Tibial nerve (tissue), 4 donors: ENCODE data around the gene TYMP. TPM values are rescaled to one million over a fixed set of nuclear protein-coding genes. Genes with fewer than 3 reads are reported as not detected.

Source experiments
- DNase-seq, 2 donors: peaks; one replicate each; pipeline ENCODE4 v3.0.0-alpha.2; 2019; ENCODE audit warnings: low spot score in 2 of 2
- H3K27ac ChIP-seq, 4 donors: fragments of 200-600 bp; sonication (generic) in 3 of 4; one replicate each; pipeline ENCODE4 v1.5.1; 2017 to 2019; ENCODE audit warnings: mild to moderate bottlenecking in 1 of 4
- H3K27me3 ChIP-seq, 2 donors: fragments of 200-600 bp; sonication (generic) in 1 of 2; one replicate each; pipeline versions ENCODE4 v1.5.1 to v1.6.0; 2017 to 2019
- H3K36me3 ChIP-seq, 3 donors: fragments of 200-600 bp; sonication (generic); one replicate each; pipeline ENCODE4 v1.5.1; 2018 to 2019
- H3K4me1 ChIP-seq, 4 donors: fragments of 200-600 bp; sonication (generic) in 3 of 4; one replicate each; pipeline ENCODE4 v1.5.1; 2017 to 2019
- H3K4me3 ChIP-seq, 4 donors: fragments of 200-600 bp; sonication (generic) in 3 of 4; one replicate each; pipeline ENCODE4 v1.5.1; 2017 to 2019; ENCODE audit warnings: mild to moderate bottlenecking in 1 of 4, moderate library complexity in 1 of 4
- H3K9me3 ChIP-seq, 4 donors: fragments of 200-600 bp; sonication (generic) in 3 of 4; one replicate each; pipeline ENCODE4 v1.5.1; 2017 to 2019
- CTCF ChIP-seq, 5 experiments: fragments of 200-600 bp in 3 of 5; fragments of 450-650 bp in 2 of 5; sonication (generic) in 3 of 5; IDR thresholded peaks; one replicate each; pipeline ENCODE4 v1.5.1; 2016 to 2019; ENCODE audit warnings: antibody characterized with exemption in 5 of 5, mild to moderate bottlenecking in 3 of 5, moderate library complexity in 2 of 5
- EP300 ChIP-seq, 2 donors: sonication (generic); formaldehyde crosslinking; IDR thresholded peaks; one replicate each; pipeline ENCODE4 v1.6.1; 2017; ENCODE audit warnings: antibody characterized with exemption in 2 of 2, mild to moderate bottlenecking in 1 of 2
- POLR2A ChIP-seq, 2 donors: fragments of 450-650 bp; IDR thresholded peaks; one replicate each; pipeline ENCODE4 v1.6.1; 2017; ENCODE audit warnings: antibody characterized with exemption in 2 of 2, mild to moderate bottlenecking in 2 of 2, moderate library complexity in 2 of 2
- WGBS, 2 donors: methylation state at CpG; one replicate each; pipeline ENCODE4 v1.1.5; 2018; 5-methylcytosine and 5-hydroxymethylcytosine counted together
- total RNA-seq, 4 donors: library from RNA; depleted of rRNA; stranded (reverse); fragments of >200 nt; gene quantifications; one replicate each; pipeline ENCODE4 v1.1.0, GENCODE V29; 2016

The TYMP gene
- total RNA-seq, 4 donors from 2014 or later, result 33.1 to 239 (median 60.3) TPM

- Histone ChIP-seq H3K27me3 (peaks cover 0 to 63% of the 10 kb centered on the region in 2 donors), H3K9me3 (no peaks in the 10 kb centered on the region), H3K36me3 (no peaks in the 10 kb centered on the region), H3K4me1 (peaks cover 0 to 34% (median 20%) of the 10 kb centered on the region in 4 donors), H3K4me3 (peak overlapping the region in 3 of 4 donors; percentile 1 to 46 (median 40)), H3K27ac (peak overlapping the region in 2 of 4 donors; percentile 11 to 71)
- no peak for DNase-seq
- TF ChIP-seq POLR2A (IDR thresholded peaks at IDR 0.05), result no peak
- TF ChIP-seq CTCF (IDR thresholded peaks at IDR 0.05), result no peak
- TF ChIP-seq EP300 (IDR thresholded peaks at IDR 0.05), result no peak
- 0 to 8% methylated on average over 10 to 18 of the region's 56 CpGs for WGBS, 2 donors
These were observed 18.5 kb upstream of the TYMP start for GRCh38 chr22:50548040-50548920.

- Histone ChIP-seq H3K4me1 (peaks cover 0 to 34% (median 20%) of the 10 kb centered on the region in 4 donors), H3K36me3 (no peaks in the 10 kb centered on the region), H3K27me3 (peaks cover 0 to 63% of the 10 kb centered on the region in 2 donors), H3K4me3 (peak overlapping the region in 1 of 4 donors; percentile 3), H3K9me3 (no peaks in the 10 kb centered on the region), H3K27ac (no peak overlapping the region)
- no peak for DNase-seq
- TF ChIP-seq POLR2A (IDR thresholded peaks at IDR 0.05) (no peak), CTCF (IDR thresholded peaks at IDR 0.05) (no peak), EP300 (IDR thresholded peaks at IDR 0.05) (no peak)
- 10 to 51% methylated on average over 20 to 35 of the region's 35 CpGs for WGBS, 2 donors
These were observed 17.6 kb upstream of the TYMP start for GRCh38 chr22:50547263-50547985.

- no peak for TF ChIP-seq EP300 (IDR thresholded peaks at IDR 0.05)
- TF ChIP-seq POLR2A (IDR thresholded peaks at IDR 0.05), result no peak
- TF ChIP-seq CTCF (IDR thresholded peaks at IDR 0.05), result no peak
- peaks cover 0 to 63% of the 10 kb centered on the region in 2 donors for H3K27me3 ChIP-seq
These were observed 16.8 kb upstream of the TYMP start for GRCh38 chr22:50546326-50547262.

GRCh38 chr22:50545522-50546325, 15.9 kb upstream of the TYMP start, which contains the start of gene KLHDC7B:
KLHDC7B (plus strand) TSS chr22:50545899; CDS start chr22:50546244, 345 bp downstream.
- Histone ChIP-seq H3K4me1 (peaks cover 0 to 42% (median 20%) of the 10 kb centered on the region in 4 donors), H3K36me3 (no peaks in the 10 kb centered on the region), H3K9me3 (no peaks in the 10 kb centered on the region), H3K27me3 (peaks cover 0 to 63% of the 10 kb centered on the region in 2 donors), H3K27ac (peak within 1 kb of the TSS in 1 of 4 donors; percentile 59), H3K4me3 (no peak within 1 kb of the TSS)
- DNase-seq, result no peak
- TF ChIP-seq CTCF (IDR thresholded peaks at IDR 0.05) (no peak), EP300 (IDR thresholded peaks at IDR 0.05) (no peak), POLR2A (IDR thresholded peaks at IDR 0.05) (no peak)
- WGBS, 2 donors, result 51 to 65% methylated on average over 9 of the region's 10 CpGs

More at GRCh38 chr22:50546326-50547262, 16.8 kb upstream of the TYMP start:
- no peak overlapping the region for H3K27ac ChIP-seq
- H3K4me1 ChIP-seq, result peaks cover 0 to 38% (median 20%) of the 10 kb centered on the region in 4 donors
- 55 to 66% methylated on average over 12 to 34 of the region's 78 CpGs for WGBS, 2 donors
- H3K4me3 ChIP-seq, result no peak overlapping the region
- H3K9me3 ChIP-seq, result no peaks in the 10 kb centered on the region
- DNase-seq, result no peak
- H3K36me3 ChIP-seq, result no peaks in the 10 kb centered on the region
